Ascending aorta (tissue), 2 donors: ENCODE measurements around the gene PIP4K2C. TPM values are rescaled to one million over a fixed set of nuclear protein-coding genes. Genes with fewer than 3 reads are reported as not detected.
"Not testable (repeated sequence)": the region's sequence is repeated elsewhere in the genome, so short reads cannot be mapped to it uniquely, and the experiment has no call there.

Experiments
- DNase-seq, 2 donors: peaks; one replicate each; pipeline ENCODE4 v3.0.0-alpha.2; 2019; ENCODE audit warnings: low spot score in 2 of 2
- H3K27ac ChIP-seq, 2 donors: fragments of 200-600 bp; sonication (generic); one replicate each; pipeline ENCODE4 v1.5.1; 2016 to 2017; ENCODE audit warnings: mild to moderate bottlenecking in 1 of 2
- H3K27me3 ChIP-seq: fragments of 200-600 bp; sonication (generic); one replicate; pipeline ENCODE4 v1.5.1; 2017
- H3K36me3 ChIP-seq, 2 donors: fragments of 200-600 bp; sonication (generic); one replicate each; pipeline ENCODE4 v1.5.1; 2016
- H3K4me1 ChIP-seq, 2 donors: fragments of 200-600 bp; sonication (generic); one replicate each; pipeline ENCODE4 v1.5.1; 2016 to 2017; ENCODE audit warnings: mild to moderate bottlenecking in 1 of 2
- H3K4me3 ChIP-seq, 2 donors: fragments of 200-600 bp; sonication (generic); one replicate each; pipeline ENCODE4 v1.5.1; 2016 to 2017; ENCODE audit warnings: mild to moderate bottlenecking in 1 of 2
- H3K9me3 ChIP-seq, 2 donors: fragments of 200-600 bp; sonication (generic); one replicate each; pipeline ENCODE4 v1.5.1; 2016
- intact Hi-C: fragments of 100-400 bp; cut with DNase I; formaldehyde crosslinking; loops from one replicate; pipeline ENCODE4 v1.15.1; 2023
- total RNA-seq: library from RNA; depleted of rRNA; stranded (reverse); fragments of >200 nt; gene quantifications from one replicate; pipeline ENCODE4 v1.1.0, GENCODE V29; 2016
- TF ChIP-seq, protein P1 (sequence below), 3 experiments: fragments of 200-600 bp in 2 of 3; fragments of 450-650 bp in 1 of 3; sonication (generic) in 2 of 3; IDR thresholded peaks; one replicate each; pipeline ENCODE4 v1.5.1; 2016 to 2019; ENCODE audit warnings: antibody characterized with exemption in 3 of 3, mild to moderate bottlenecking in 1 of 3, moderate library complexity in 1 of 3

Gene PIP4K2C
- total RNA-seq, 1 donor from 2014 or later = 153 TPM

DNA sequence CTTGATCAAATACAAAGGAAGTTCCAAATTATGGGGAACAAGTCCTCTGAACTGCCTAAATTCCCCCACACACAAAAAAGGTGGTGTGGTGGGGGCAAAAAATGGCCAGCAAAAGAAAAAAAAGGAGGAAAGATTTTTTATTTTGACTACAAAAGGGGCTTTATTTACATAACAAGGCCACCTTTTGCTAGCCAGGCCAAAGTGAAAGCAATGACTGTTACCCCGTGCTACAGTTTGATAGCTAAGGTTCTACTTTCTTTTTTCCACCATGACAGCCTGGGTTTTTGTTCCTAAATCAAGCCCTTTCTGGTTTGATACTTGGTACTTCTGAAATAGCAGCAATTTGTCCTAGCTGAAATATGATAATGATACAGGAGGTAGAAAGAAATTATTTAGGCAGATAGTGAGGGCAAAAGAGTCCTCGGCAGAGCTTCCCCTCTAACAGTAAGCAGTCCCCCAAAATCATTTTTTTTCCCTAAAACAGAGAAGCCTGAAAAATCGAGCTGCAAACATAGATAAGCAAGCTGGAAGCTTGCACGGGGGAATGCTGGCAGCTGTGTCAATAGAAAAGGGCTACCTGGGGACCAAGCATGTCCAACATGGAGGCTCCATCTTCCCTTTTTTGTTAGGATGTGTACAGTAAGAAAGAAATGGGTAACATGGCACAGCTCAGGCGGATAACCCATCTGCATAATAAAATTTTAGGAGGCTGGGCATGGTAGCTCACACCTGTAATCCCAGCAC, 50.9 kb downstream of the PIP4K2C start:
- intact Hi-C loops = no loop called here
- Histone ChIP-seq H3K4me1 (no peaks in the 10 kb centered on the region), H3K36me3 (no peaks in the 10 kb centered on the region), H3K27ac (no peak overlapping the region), H3K9me3 (no peaks in the 10 kb centered on the region), H3K4me3 (no peak overlapping the region), H3K27me3 (peaks cover 3% of the 10 kb centered on the region)
- TF ChIP-seq, protein P1, sequence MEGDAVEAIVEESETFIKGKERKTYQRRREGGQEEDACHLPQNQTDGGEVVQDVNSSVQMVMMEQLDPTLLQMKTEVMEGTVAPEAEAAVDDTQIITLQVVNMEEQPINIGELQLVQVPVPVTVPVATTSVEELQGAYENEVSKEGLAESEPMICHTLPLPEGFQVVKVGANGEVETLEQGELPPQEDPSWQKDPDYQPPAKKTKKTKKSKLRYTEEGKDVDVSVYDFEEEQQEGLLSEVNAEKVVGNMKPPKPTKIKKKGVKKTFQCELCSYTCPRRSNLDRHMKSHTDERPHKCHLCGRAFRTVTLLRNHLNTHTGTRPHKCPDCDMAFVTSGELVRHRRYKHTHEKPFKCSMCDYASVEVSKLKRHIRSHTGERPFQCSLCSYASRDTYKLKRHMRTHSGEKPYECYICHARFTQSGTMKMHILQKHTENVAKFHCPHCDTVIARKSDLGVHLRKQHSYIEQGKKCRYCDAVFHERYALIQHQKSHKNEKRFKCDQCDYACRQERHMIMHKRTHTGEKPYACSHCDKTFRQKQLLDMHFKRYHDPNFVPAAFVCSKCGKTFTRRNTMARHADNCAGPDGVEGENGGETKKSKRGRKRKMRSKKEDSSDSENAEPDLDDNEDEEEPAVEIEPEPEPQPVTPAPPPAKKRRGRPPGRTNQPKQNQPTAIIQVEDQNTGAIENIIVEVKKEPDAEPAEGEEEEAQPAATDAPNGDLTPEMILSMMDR (IDR thresholded peaks at IDR 0.05) = no peak
- DNase-seq = no peak

DNA sequence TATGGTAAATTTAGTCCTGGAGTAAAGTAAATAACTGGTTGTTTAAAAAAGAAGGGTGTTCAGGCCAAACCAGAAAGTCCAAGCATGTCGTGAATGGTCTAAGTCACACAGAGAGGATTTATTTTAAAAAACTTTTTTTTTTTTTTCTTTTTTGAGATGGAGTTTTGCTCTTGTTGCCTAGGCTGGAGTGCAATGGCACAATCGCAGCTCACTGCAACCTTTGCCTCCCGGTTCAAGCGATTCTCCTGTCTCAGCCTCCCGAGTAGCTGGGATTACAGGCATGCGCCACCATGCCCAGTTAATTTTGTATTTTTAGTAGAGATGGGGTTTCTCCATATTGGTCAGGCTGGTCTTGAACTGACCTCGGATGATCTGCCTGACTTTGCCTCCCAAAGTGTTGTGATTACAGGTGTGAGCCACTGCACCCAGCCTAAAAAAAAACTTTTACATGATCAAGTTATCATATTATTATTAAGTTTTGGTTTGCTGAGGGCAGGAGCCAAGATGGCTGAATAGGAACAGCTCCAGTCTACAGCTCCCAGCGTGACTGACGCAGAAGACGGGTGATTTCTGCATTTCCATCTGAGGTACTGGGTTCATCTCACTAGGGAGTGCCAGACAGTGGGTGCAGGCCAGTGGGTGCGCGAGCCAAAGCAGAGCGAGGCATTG, 55.1 kb downstream of the PIP4K2C start:
- H3K27me3 ChIP-seq, H3K9me3 ChIP-seq, H3K27ac ChIP-seq, DNase-seq, intact Hi-C loops, H3K4me3 ChIP-seq, H3K36me3 ChIP-seq, H3K4me1 ChIP-seq: not testable (repeated sequence)

DNA sequence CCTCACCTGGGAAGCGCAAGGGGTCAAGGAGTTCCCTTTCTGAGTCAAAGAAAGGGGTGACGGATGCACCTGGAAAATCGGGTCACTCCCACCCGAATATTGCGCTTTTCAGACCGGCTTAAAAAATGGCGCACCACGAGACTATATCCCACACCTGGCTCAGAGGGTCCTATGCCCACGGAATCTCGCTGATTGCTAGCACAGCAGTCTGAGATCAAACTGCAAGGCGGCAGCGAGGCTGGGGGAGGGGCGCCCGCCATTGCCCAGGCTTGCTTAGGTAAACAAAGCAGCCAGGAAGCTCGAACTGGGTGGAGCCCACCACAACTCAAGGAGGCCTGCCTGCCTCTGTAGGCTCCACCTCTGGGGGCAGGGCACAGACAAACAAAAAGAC, 55.7 kb downstream of the PIP4K2C start:
- H3K9me3 ChIP-seq, H3K4me1 ChIP-seq, DNase-seq, H3K27ac ChIP-seq, H3K4me3 ChIP-seq, H3K36me3 ChIP-seq, H3K27me3 ChIP-seq, intact Hi-C loops: not testable (repeated sequence)

Other genes starting within 250 kb of the PIP4K2C start
- 49.5 TPM for gene R3HDM2, start 160.1 kb upstream of the PIP4K2C start, total RNA-seq
- not detected for gene INHBC, start 156.4 kb upstream of the PIP4K2C start, total RNA-seq
- not detected for gene INHBE, start 135.9 kb upstream of the PIP4K2C start, total RNA-seq
- 2.8 TPM for gene GLI1, start 131.4 kb upstream of the PIP4K2C start, total RNA-seq
- 21.6 TPM for gene ARHGAP9, start 111.3 kb upstream of the PIP4K2C start, total RNA-seq
- 78.0 TPM for gene MARS1, start 103.1 kb upstream of the PIP4K2C start, total RNA-seq
- gene DDIT3, start 70.7 kb upstream of the PIP4K2C start, total RNA-seq = 0.64 TPM
- gene MBD6, start 68.4 kb upstream of the PIP4K2C start, total RNA-seq = 48.5 TPM
- gene DCTN2, start 44.0 kb upstream of the PIP4K2C start, total RNA-seq = 116 TPM
- not detected for gene KIF5A, start 41.1 kb upstream of the PIP4K2C start, total RNA-seq
- 33.5 TPM for gene DTX3, start 13.6 kb downstream of the PIP4K2C start, total RNA-seq
- 47.8 TPM for gene ARHGEF25, start 20.2 kb downstream of the PIP4K2C start, total RNA-seq
- 16.6 TPM for gene B4GALNT1, start 42.0 kb downstream of the PIP4K2C start, total RNA-seq
- gene OS9, start 102.9 kb downstream of the PIP4K2C start, total RNA-seq = 233 TPM
- gene AGAP2, start 147.6 kb downstream of the PIP4K2C start, total RNA-seq = 11.5 TPM
- 42.3 TPM for gene TSPAN31, start 153.8 kb downstream of the PIP4K2C start, total RNA-seq
- 82.6 TPM for gene CDK4, start 161.1 kb downstream of the PIP4K2C start, total RNA-seq
- 8.4 TPM for gene MARCHF9, start 163.9 kb downstream of the PIP4K2C start, total RNA-seq
- not detected for gene CYP27B1, start 175.9 kb downstream of the PIP4K2C start, total RNA-seq
- gene METTL1, start 180.9 kb downstream of the PIP4K2C start, total RNA-seq = 29.8 TPM
- 2.1 TPM for gene EEF1AKMT3, start 181.4 kb downstream of the PIP4K2C start, total RNA-seq
- 46.8 TPM for gene TSFM, start 191.6 kb downstream of the PIP4K2C start, total RNA-seq
- 6.4 TPM for gene AVIL, start 227.5 kb downstream of the PIP4K2C start, total RNA-seq